GM12878 (cell line): ENCODE measurements around the gene SLC29A4. TPM values are rescaled to one million over a fixed set of nuclear protein-coding genes. Genes with fewer than 3 reads are reported as not detected.

Experiments used
- ATAC-seq: fragments of 200-7000 bp; cut with Tn5 transposase; 3 replicates; pipeline ENCODE4 v1.9.1; 2020; ENCODE audit warnings: mild to moderate bottlenecking, moderate library complexity
- BruUV-seq: library from RNA; stranded (reverse); fragments of 400-500 nt; replicated peaks from 2 replicates; lab custom pipeline; 2021; lab: Mats Ljungman, UMichigan
- CTCF ChIA-PET: fragments of 300-600 bp; sonication (Branson Sonifier 250); formaldehyde crosslinking; extraction: SDS; loops from one replicate; lab custom pipeline; 2021; ENCODE audit warnings: inconsistent platforms; lab: Yijun Ruan, JAX
- POLR2A ChIA-PET: fragments of 350-600 bp; formaldehyde crosslinking; extraction: SDS; loops from one replicate; lab custom pipeline; 2021; ENCODE audit warnings: inconsistent platforms; lab: Charles Lee
- RAD21 ChIA-PET: fragments of 300-600 bp; sonication (Branson Sonifier 250); formaldehyde crosslinking; loops from one replicate; lab custom pipeline; 2023; ENCODE audit warnings: antibody characterized with exemption; ENCODE audit not compliant: unreplicated experiment; lab: Charles Lee
- SMC1A ChIA-PET: fragments of 300-600 bp; sonication (Branson Sonifier 250); formaldehyde crosslinking; loops from one replicate; lab custom pipeline; 2023; ENCODE audit not compliant: unreplicated experiment, uncharacterized antibody; lab: Charles Lee
- DNase-seq: peaks from one replicate; pipeline ENCODE4 v3.0.0-alpha.2; 2011; ENCODE audit warnings: low read depth, low spot score
- FAIRE-seq: peaks from 3 replicates; lab custom pipeline; 2011; peaks lifted over from hg19 to GRCh38; lab: Jason Lieb, UNC
- H2AFZ ChIP-seq: 2 replicates; pipeline ENCODE4 v1.6.0; 2011; ENCODE audit warnings: low read depth, low read length, control low read depth; ENCODE audit not compliant: control insufficient read depth
- H3K27ac ChIP-seq: 2 replicates; pipeline ENCODE4 v1.5.1; 2011; ENCODE audit warnings: control low read depth; ENCODE audit not compliant: control insufficient read depth, insufficient read depth
- H3K27me3 ChIP-seq, 2 experiments: replicated peaks in 1 of 2; 2 replicates each; pipeline versions ENCODE4 v1.6.0 to v1.6.1; 2011; ENCODE audit warnings: low read length in 1 of 2; ENCODE audit not compliant: control insufficient read depth in 2 of 2, insufficient read depth in 2 of 2
- H3K36me3 ChIP-seq, 2 experiments: 2 replicates each; pipeline ENCODE4 v1.5.1; 2011; ENCODE audit warnings: low read length in 1 of 2; ENCODE audit not compliant: control insufficient read depth in 2 of 2, insufficient read depth in 2 of 2
- H3K4me1 ChIP-seq: 2 replicates; pipeline ENCODE4 v1.6.1; 2011; ENCODE audit warnings: mild to moderate bottlenecking, low read length, moderate library complexity, mixed read lengths; ENCODE audit not compliant: control insufficient read depth, insufficient read depth
- H3K4me2 ChIP-seq: 2 replicates; pipeline ENCODE4 v1.6.0; 2011; ENCODE audit warnings: control low read depth; ENCODE audit not compliant: control insufficient read depth, insufficient read depth
- H3K4me3 ChIP-seq: fragments of 200-600 bp; sonication (generic); 2 replicates; pipeline ENCODE4 v1.5.1; 2016
- H3K79me2 ChIP-seq: 2 replicates; pipeline ENCODE4 v1.6.0; 2011; ENCODE audit warnings: low read length; ENCODE audit not compliant: control insufficient read depth, insufficient read depth
- H3K9ac ChIP-seq: 2 replicates; pipeline ENCODE4 v1.8.0; 2011; ENCODE audit warnings: low read length, control low read depth, mixed read lengths; ENCODE audit not compliant: control insufficient read depth, insufficient read depth
- H3K9me3 ChIP-seq: replicated peaks from 3 replicates; pipeline ENCODE4 v1.5.1; 2011; ENCODE audit warnings: mild to moderate bottlenecking, low read length; ENCODE audit not compliant: control insufficient read depth, insufficient read depth
- H4K20me1 ChIP-seq: 2 replicates; pipeline ENCODE4 v1.6.0; 2011; ENCODE audit not compliant: control insufficient read depth, insufficient read depth
- BMI1 ChIP-seq: fragments of 450-650 bp; IDR thresholded peaks from 2 replicates; pipeline ENCODE4 v1.6.1; 2016; ENCODE audit warnings: mild to moderate bottlenecking, moderate library complexity, borderline replicate concordance
- EZH2 ChIP-seq: IDR thresholded peaks from 2 replicates; pipeline ENCODE4 v1.6.1; 2012; ENCODE audit warnings: low read depth, mild to moderate bottlenecking, control low read depth, inconsistent platforms, low read length, borderline replicate concordance; ENCODE audit not compliant: control insufficient read depth
- FOS ChIP-seq: IDR thresholded peaks from 3 replicates; pipeline ENCODE4 v1.6.1; 2011; ENCODE audit warnings: borderline replicate concordance; ENCODE audit not compliant: insufficient read length; ENCODE audit errors: extremely low read depth
- HDGF ChIP-seq: fragments of 450-650 bp; IDR thresholded peaks from 2 replicates; pipeline ENCODE4 v1.6.1; 2016; ENCODE audit warnings: antibody characterized with exemption
- MYC ChIP-seq: IDR thresholded peaks from 2 replicates; pipeline ENCODE4 v1.6.1; 2011; ENCODE audit warnings: mild to moderate bottlenecking, low read length, moderate library complexity, inconsistent platforms; ENCODE audit not compliant: insufficient read depth, insufficient replicate concordance, insufficient read length, severe bottlenecking
- NFXL1 ChIP-seq: fragments of 450-650 bp; IDR thresholded peaks from 2 replicates; pipeline ENCODE4 v1.6.1; 2017; ENCODE audit warnings: antibody characterized with exemption, mild to moderate bottlenecking, borderline replicate concordance
- NR2C1 ChIP-seq: fragments of 450-650 bp; IDR thresholded peaks from 2 replicates; pipeline ENCODE4 v1.6.1; 2017; ENCODE audit warnings: antibody characterized with exemption, mild to moderate bottlenecking, moderate library complexity
- POLR2AphosphoS5 ChIP-seq: IDR thresholded peaks from 2 replicates; pipeline ENCODE4 v1.6.1; 2011; ENCODE audit warnings: mild to moderate bottlenecking, low read length, inconsistent platforms
- SMARCA5 ChIP-seq: fragments of 450-650 bp; IDR thresholded peaks from 2 replicates; pipeline ENCODE4 v1.6.1; 2017; ENCODE audit warnings: mild to moderate bottlenecking
- SREBF1 ChIP-seq: IDR thresholded peaks from 2 replicates; pipeline ENCODE4 v1.6.1; 2012; ENCODE audit warnings: mild to moderate bottlenecking, low read length
- STAT1 ChIP-seq: fragments of 450-650 bp; conservative IDR thresholded peaks from 2 replicates; pipeline ENCODE4 v1.6.1; 2014; ENCODE audit warnings: antibody characterized with exemption, mild to moderate bottlenecking
- WGBS: methylation state at CpG from one replicate; pipeline ENCODE4 v1.1.6; 2016; ENCODE audit warnings: low lambda C conversion rate; ENCODE audit not compliant: insufficient replicate concordance, insufficient coverage; ENCODE audit errors: missing lambda C conversion rate; 5-methylcytosine and 5-hydroxymethylcytosine counted together
- in situ Hi-C: fragments of 300-500 bp; cut with MboI; formaldehyde crosslinking; loops from 9 replicates; pipeline ENCODE4 v1.14.3; 2018; ENCODE audit warnings: mixed read lengths
- intact Hi-C: fragments of 100-400 bp; cut with micrococcal nuclease; formaldehyde crosslinking; loops from one replicate; pipeline ENCODE4 v1.14.2; 2022; ENCODE audit not compliant: unreplicated experiment
- polyA plus RNA-seq, 11 experiments: library from polyadenylated mRNA; depleted of rRNA in 4 of 11; unstranded in 6 of 11; stranded (reverse) in 5 of 11; fragments of >200 nt; fragmentation: Nextera tagmentation in 4 of 11; fragmentation: Illumina TruSeq in 1 of 11; extraction: Ambion mirVana in 4 of 11; extraction: Trizol in 1 of 11; gene quantifications; 1 replicate in 1 of 11; 2 replicates in 10 of 11; pipeline versions ENCODE4 v1.2.1 to v1.2.3, GENCODE V29; 2011 to 2016; ENCODE audit warnings: inconsistent platforms in 2 of 11, missing spikeins in 2 of 11, low read depth in 1 of 11
- total RNA-seq, 4 experiments: library from RNA; depleted of rRNA in 3 of 4; stranded (reverse); fragments of >200 nt in 3 of 4; fragmentation: Illumina TruSeq in 1 of 4; extraction: Trizol in 1 of 4; gene quantifications; 2 replicates each; pipeline versions ENCODE4 v1.2.1 to v1.2.3, GENCODE V29; 2013 to 2021
- TF ChIP-seq, protein P1 (sequence below): fragments of 450-650 bp; formaldehyde crosslinking; IDR thresholded peaks from 2 replicates; pipeline ENCODE4 v1.4.0; 2022; ENCODE audit warnings: mild to moderate bottlenecking, moderate library complexity

The SLC29A4 gene
- total and polyA plus RNA-seq, 10 of the 15 experiments (the other 5 are each of a cell fraction or from before 2014, with no cell fraction given), result 0.11 to 0.72 (median 0.23) TPM; not detected in 3

DNA sequence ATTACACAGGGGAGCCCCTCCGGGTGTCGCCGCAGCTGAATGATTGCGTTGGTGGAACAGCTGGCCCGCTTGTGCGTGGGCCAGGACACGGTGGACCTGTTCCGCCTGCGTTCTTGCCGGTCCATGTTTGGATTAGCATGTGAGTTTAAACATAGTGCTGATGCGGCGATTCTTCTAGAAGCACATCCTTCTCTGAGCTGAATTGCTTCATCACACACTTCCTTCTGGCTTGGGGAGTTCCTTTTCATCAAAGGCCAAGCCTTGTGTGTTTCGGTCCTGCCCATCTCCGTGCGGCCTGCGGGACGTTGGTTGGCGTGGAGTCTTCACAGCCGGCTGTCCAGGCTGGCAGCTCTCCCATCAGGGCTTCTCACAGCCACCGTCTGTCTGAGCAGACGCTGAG lies 45.5 kb upstream of the SLC29A4 start:
- H3K4me3 ChIP-seq, result no peak overlapping the region
- RAD21 ChIA-PET, result interaction anchor here (0.7 to 4.1 kb wide), 3 partner anchors 18 to 214 kb away, joined by 3 to 26 read pairs (median 4); no protein-coding TSS in a partner anchor
- no peaks in the 10 kb centered on the region for H3K79me2 ChIP-seq
- peak overlapping the region; percentile 24; the same call in 1 of the 2 replicates for H2AFZ ChIP-seq
- CTCF ChIA-PET, result interaction anchor here (0.9 to 3.9 kb wide), 7 partner anchors 17 to 321 kb away, joined by 3 to 18 read pairs (median 4); no protein-coding TSS in a partner anchor
- no peaks in the 10 kb centered on the region for H3K9me3 ChIP-seq
- in situ Hi-C loops, result no loop called here
- FAIRE-seq, result no peak
- H3K36me3 ChIP-seq, result no peaks in the 10 kb centered on the region
- SMC1A ChIA-PET, result interaction anchor here (8.7 kb wide), 1 partner anchor 19 kb away, joined by 139 read pairs; no protein-coding TSS in a partner anchor
- H3K9ac ChIP-seq, result no peak overlapping the region
- POLR2A ChIA-PET, result interaction anchor here (0.6 to 0.7 kb wide), 2 partner anchors 54 to 123 kb away, joined by 3 to 4 read pairs; no protein-coding TSS in a partner anchor
- ATAC-seq, result no peak
- intact Hi-C loops, result no loop called here
- BruUV-seq, result no TSS peak
- H3K27me3 ChIP-seq, result peaks cover 0 to 1% of the 10 kb centered on the region in 2 experiments; a peak in 1 of 4 replicates
- H3K4me2 ChIP-seq, result no peak overlapping the region
- DNase-seq, result no peak
- peaks cover 50% of the 10 kb centered on the region for H3K4me1 ChIP-seq
- WGBS, result 30% methylated on average over 21 of the region's 21 CpGs
- no peak for TF ChIP-seq HDGF
- TF ChIP-seq SMARCA5, result no peak
- no peak for TF ChIP-seq EZH2
- TF ChIP-seq FOS, result no peak
- no peak for TF ChIP-seq POLR2AphosphoS5
- no peak for TF ChIP-seq BMI1
- H3K27ac ChIP-seq, result no peak overlapping the region
- no peaks in the 10 kb centered on the region for H4K20me1 ChIP-seq

GRCh38 chr7:5238500-5238899 lies 44.2 kb upstream of the SLC29A4 start:
- Histone ChIP-seq H3K9me3 (no peaks in the 10 kb centered on the region), H3K27ac (no peak overlapping the region), H3K27me3 (peaks cover 0 to 1% of the 10 kb centered on the region in 2 experiments; a peak in 1 of 4 replicates), H3K36me3 (no peaks in the 10 kb centered on the region), H3K4me3 (no peak overlapping the region), H4K20me1 (no peaks in the 10 kb centered on the region), H2AFZ (no peak overlapping the region), H3K79me2 (no peaks in the 10 kb centered on the region), H3K4me2 (no peak overlapping the region), H3K4me1 (peaks cover 38% of the 10 kb centered on the region), H3K9ac (no peak overlapping the region)
- ATAC-seq (no peak), FAIRE-seq (no peak), DNase-seq (no peak)
- 90% methylated on average over 19 of the region's 19 CpGs for WGBS
- ChIA-PET POLR2A (no interaction called here), SMC1A (no interaction called here), RAD21 (no interaction called here), CTCF (interaction anchor here (0.6 kb wide), 1 partner anchor 162 kb away, joined by 3 read pairs; no protein-coding TSS in a partner anchor)
- TF ChIP-seq NFXL1, result no peak
- no peak for TF ChIP-seq STAT1
- no peak for TF ChIP-seq SREBF1
- TF ChIP-seq, protein P1, sequence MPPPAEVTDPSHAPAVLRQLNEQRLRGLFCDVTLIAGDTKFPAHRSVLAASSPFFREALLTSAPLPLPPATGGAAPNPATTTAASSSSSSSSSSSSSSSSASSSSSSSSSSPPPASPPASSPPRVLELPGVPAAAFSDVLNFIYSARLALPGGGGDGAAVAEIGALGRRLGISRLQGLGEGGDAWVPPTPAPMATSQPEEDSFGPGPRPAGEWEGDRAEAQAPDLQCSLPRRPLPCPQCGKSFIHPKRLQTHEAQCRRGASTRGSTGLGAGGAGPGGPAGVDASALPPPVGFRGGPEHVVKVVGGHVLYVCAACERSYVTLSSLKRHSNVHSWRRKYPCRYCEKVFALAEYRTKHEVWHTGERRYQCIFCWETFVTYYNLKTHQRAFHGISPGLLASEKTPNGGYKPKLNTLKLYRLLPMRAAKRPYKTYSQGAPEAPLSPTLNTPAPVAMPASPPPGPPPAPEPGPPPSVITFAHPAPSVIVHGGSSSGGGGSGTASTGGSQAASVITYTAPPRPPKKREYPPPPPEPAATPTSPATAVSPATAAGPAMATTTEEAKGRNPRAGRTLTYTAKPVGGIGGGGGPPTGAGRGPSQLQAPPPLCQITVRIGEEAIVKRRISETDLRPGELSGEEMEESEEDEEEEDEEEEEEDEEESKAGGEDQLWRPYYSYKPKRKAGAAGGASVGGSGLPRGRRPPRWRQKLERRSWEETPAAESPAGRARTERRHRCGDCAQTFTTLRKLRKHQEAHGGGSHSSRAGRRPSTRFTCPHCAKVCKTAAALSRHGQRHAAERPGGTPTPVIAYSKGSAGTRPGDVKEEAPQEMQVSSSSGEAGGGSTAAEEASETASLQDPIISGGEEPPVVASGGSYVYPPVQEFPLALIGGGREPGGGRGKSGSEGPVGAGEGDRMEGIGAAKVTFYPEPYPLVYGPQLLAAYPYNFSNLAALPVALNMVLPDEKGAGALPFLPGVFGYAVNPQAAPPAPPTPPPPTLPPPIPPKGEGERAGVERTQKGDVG (CRISPR knock-in tag), result no peak
- TF ChIP-seq NR2C1, result no peak
- TF ChIP-seq MYC, result no peak
- no peak for TF ChIP-seq POLR2AphosphoS5
- BruUV-seq, result no TSS peak
- in situ Hi-C loops, result no loop called here
- intact Hi-C loops, result no loop called here
